Hippocampal formation (tissue), 2 donors: Measurements from ENCODE around the gene BLM.
"Not testable (repeated sequence)": the region's sequence is repeated elsewhere in the genome, so short reads cannot be mapped to it uniquely, and the experiment has no call there.

Source experiments
- DNase-seq, 2 donors: peaks; one replicate each; lab custom pipeline; 2025; lab: John Stamatoyannopoulos, UW

Gene BLM

DNA sequence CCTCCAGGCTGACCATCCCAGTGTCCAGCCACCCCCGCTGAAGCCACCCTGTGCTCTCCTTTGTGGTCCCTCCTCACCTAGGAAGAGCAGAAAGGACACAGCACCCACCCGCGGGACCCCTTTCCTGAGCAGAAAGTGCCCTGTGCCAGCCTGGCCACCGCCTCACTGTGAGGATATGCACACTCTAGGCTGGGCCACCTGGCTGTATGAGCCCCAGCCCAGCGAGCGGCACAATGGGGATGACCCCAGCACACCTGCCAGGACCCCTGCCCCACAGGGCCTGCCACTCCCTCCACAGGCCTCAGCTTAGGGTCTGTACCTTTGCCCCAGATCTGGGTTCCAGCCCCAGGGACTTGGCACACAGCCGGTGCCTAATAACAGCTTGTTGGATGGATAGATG is 103.3 kb downstream of the BLM start:
- DNase-seq: no peak

DNA sequence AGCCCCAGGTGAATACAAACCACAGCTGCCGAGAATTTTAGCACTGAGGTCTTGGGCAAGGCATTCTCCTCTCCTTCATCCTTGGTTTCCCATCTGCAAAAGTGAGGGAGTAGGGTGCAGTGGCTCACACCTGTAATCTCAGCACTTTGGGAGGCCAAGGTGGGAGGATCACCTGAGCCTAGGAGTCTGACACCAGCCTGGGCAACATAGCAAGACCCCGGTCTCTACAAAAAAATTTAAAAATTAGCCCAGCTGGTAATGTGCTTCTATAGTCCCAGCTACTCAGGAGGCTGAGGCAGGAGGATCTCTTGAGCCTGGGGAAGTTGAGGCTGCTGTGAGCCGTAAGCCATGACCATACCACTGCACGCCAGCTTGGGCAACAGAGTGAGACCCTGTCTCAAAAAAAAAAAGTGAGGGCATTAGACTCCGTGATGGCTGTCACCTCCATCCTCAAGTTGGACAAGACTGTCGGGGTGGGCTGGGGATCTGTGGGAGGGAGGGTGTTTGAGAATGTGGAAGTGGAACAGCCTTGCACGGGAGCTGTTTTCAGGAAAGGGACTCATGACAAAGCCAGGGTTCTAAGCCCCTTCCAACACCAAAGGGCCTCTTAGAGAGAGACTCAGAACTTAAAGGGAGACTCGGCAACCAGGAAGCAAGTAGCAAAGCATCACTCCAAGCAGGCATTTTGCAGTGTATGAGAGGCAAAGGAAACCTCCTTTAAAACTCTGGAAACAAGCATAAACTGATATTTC is 105.2 kb downstream of the BLM start:
- no peak for DNase-seq

GRCh38 chr15:90823455-90823974 is 106.4 kb downstream of the BLM start:
- no peak for DNase-seq

- not testable (repeated sequence) for DNase-seq
Measured at GRCh38 chr15:90825115-90825899, 108.2 kb downstream of the BLM start.

DNA sequence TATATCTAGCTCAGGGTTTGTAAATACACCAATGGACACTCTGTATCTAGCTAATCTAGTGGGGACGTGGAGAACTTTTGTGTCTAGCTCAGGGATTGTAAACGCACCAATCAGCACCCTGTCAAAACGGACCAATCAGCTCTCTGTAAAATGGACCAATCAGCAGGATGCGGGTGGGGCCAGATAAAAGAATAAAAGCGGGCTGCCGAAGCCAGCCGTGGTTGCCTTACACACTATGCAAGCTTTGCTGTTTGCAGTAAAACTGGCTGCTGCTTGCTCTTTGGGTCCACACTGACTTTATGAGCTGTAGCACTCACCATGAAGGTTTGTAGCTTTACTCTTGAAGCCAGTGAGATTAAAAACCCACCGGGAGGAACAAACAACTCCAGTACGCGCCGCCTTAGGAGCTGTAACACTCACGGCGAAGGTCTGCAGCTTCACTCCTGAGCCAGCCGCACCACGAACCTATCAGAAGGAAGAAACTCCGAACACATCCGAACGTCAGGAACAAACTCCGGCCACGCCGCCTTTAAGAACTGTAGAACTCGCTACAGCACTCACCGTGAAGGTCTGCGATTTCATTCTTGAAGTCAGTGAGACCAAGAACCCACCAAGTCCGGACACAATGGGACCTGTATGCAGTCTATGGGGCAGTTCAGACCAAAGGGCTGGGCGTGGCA is 109.2 kb downstream of the BLM start:
- DNase-seq: not testable (repeated sequence)

DNA sequence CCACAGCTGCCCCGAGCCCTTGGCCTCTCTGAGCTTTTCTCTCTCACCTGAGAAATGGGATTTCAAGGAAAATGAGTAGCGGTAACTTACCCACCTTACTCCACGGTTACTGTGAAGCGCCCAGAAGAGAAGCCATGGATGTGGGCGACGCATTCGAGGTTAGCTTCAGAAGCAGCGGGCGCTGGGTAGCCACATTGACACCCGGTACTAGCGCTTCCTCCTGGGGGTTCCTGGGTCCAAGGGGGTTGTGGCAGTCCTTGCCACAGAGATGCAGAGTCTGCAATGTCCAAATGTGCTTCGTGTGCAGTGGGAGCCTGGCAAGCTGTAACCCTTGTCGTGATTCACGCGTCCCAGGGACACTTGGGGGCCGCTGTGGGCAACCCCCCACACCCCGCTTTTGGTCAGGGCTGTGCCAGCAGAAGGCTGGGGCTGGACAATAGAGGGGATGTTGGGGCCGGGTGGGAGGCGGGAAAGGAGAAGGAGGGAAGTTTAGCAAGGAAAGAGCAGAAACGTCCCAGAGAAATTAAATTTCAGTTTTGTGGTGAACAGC is 109.8 kb downstream of the BLM start:
- DNase-seq: no peak

- DNase-seq: no peak
Measured at GRCh38 chr15:90828111-90828510, 111.0 kb downstream of the BLM start.

DNA sequence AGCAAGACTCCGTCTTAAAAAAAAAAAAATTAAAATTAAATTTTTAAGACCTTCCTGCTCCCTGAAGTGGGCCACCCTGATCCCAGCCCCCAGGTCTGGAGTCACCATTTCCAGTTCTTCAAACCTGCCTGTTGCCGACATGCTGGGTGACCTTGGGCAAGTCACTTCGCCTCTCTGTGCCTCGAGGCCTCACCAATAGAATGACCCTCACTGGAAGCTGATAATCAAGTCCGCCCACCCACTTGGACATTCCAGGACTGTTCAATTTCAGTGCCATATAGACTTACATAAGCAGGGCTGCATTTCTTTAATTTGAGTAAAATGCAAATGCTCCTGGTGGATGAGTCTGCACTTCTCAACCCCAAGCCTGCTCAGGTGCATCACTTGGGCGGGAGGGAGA is 112.0 kb downstream of the BLM start:
- DNase-seq: no peak

DNA sequence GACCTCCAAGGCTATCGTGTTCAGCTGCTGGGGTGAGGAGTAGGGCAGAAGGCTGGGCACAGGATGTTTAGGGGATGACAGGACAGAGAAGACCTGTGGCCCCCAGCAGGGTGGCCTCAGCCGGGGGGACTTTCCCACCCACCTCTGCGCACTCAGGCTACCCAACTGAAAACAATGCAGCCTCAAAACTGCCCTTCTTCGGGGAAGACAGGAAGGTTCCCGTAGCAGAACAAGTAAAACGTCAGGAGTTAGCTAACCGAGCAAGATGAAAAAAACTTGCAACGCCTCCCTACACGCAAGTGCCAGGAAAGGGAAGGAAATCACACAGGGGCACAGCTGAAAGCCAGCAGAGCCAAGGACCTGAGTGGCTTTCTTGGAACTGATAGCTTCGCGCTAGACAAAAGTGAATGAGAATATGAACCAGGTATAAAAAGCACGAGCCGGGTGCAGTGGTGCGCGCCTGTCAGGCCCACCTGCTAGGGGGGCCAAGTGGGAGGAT is 112.8 kb downstream of the BLM start:
- no peak for DNase-seq

DNA sequence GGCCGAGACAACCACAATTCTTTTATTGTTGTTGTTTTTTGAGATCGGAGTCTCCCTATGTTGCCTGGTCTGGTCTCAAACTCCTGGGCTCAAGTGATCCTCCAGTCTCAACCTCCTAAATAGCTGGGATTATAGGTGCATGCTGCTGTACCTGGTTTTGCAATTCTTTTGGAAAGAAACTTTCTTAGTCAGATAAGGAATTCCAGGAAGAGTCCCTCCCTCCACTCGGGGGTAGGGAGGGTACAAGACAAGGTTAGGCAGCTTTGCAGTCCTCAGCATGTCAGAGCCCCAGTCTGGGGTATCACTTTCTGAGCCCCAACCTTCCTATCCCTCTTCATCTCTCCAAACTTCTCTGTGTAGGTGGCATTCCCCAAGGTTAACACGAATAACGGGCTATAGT is 117.5 kb downstream of the BLM start:
- no peak for DNase-seq

DNA sequence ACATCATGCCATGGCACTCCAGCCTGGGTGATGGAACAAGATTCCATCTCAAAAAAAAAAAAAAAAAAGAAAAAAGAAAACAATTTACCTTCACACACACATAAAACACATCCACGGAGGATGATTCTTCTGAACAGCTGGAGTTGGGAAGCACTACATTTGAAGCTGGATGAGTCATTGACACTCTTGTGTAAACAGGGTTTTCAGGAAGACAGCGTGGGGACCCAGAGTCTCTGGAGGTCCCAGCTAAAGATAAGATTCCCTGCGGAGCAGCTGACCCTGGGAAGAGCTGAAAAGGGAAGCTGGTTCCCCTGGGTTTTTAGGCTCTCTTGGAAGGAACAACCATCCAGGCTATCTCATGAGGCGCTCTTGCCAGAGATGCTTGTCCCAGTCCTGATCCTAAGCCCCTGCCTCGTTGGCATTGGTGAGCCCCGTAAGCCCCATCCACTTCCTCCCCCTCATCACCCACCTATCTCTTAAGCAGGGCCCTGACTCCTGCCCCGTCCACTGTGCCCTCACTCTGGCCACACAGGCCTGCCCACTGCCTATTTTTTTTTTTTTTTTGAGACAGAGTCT is 119.2 kb downstream of the BLM start:
- no peak for DNase-seq

DNA sequence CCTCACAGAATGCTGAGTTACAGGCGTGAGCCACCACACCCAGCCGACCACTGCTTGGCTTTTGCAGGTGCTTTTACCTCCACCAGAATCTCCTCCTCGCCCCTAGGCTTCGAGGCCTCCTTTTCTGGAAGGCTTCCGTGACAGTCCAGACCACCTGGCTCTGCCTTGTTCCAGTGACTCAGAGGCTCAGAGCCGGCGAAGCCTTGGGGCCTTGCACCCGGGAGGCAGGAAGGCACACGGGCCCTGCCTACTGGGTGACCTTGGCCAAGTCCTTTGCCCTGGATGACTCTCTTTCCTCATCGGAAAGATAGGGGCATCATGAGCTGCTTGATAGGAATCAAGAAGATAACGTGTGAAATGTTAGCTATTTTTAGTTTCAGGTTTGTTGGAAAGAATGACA is 119.9 kb downstream of the BLM start:
- DNase-seq: no peak

- no peak for DNase-seq
Measured at GRCh38 chr15:90838139-90838538, 121.0 kb downstream of the BLM start.

DNA sequence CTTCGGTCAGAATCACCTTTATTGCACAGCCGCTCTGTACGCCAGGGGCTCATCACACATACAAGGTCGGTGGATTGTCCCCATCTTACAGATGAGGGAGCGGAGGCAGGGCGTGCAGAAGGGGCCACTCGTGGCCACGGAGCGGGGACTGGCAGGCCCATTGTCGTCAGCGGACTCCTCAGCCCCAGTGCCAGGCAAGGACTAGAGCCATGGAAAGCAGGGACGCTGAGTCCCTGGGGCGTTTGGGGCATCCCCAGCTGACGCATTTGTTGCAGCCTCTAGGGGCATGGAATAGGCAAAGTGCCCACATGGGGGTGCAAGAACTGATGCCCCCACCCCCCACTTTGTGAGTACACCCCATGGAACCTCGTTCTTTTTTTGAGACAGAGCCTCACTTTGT is 121.4 kb downstream of the BLM start:
- no peak for DNase-seq

GRCh38 chr15:90839187-90840071 is 122.3 kb downstream of the BLM start:
- DNase-seq: peak in 1 of 2 donors; percentile 72

GRCh38 chr15:90840157-90840855 is 123.2 kb downstream of the BLM start:
- DNase-seq: no peak

- DNase-seq: no peak
Measured at GRCh38 chr15:90840954-90841353, 123.8 kb downstream of the BLM start.

DNA sequence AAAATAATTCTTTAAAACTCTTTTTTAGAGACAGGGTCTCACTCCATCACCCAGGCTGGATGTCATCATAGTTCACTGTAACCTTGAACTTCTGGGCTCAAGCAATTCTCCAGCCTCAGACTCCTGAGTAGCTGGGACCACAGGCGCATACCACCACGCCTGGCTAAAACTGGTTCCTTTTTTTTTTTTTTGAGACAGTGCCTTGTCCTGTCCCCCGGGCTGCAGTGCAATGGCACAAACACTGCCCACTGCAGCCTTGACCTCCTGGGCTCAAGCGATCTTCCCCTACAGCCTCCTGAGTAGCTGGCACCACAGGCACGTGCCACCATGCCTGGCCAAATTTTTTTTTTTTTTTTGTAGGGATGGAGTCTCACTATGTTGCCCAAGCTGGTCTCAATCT is 127.5 kb downstream of the BLM start:
- no peak for DNase-seq

GRCh38 chr15:90845201-90845949 is 128.2 kb downstream of the BLM start:
- DNase-seq: no peak
